Measurements from ENCODE around the gene GBGT1. TPM values are rescaled to one million over a fixed set of nuclear protein-coding genes. Genes with fewer than 3 reads are reported as not detected.
"Not testable (repeated sequence)": the region's sequence is repeated elsewhere in the genome, so short reads cannot be mapped to it uniquely, and the experiment has no call there.

The GBGT1 gene
- total RNA-seq, result 25.1 TPM
- long read RNA-seq, transcript GBGT1-203 (7 exons, 1,985 nt), result major isoform, 32 of 57 reads
- long read RNA-seq, transcript GBGT1-204 (7 exons, 1,935 nt), result minor isoform, 5 of 57 reads
- long read RNA-seq, partial matches to known transcripts, result 4 of 57 reads
- long read RNA-seq, other reads (novel, unspliced or antisense), result 15 of 57 reads

- DNase-seq (ENCODE audit: low spot score), result no peak
Observed at GRCh38 chr9:133163504-133164172, at the start of gene GBGT1. Gene GBGT1, minus strand, starts transcription at chr9:133163914. Its CDS starts 1,502 bp downstream, at chr9:133162412.

GRCh38 chr9:133210609-133211008, 46.9 kb upstream of the GBGT1 start:
- peak; percentile 71 for DNase-seq (ENCODE audit: low spot score)

- DNase-seq (ENCODE audit: low spot score), result no peak
Observed at GRCh38 chr9:133210202-133210532, 46.5 kb upstream of the GBGT1 start.

- peak; percentile 80 for DNase-seq (ENCODE audit: low spot score)
Observed at GRCh38 chr9:133209327-133210201, 45.9 kb upstream of the GBGT1 start.

GRCh38 chr9:133208880-133209300, 45.2 kb upstream of the GBGT1 start, which contains the start of gene OBP2B:
Gene OBP2B, minus strand, starts transcription at chr9:133209250. Its CDS starts 51 bp downstream, at chr9:133209199.
- DNase-seq (ENCODE audit: low spot score), result not testable (repeated sequence)

GRCh38 chr9:133208171-133208879, 44.6 kb upstream of the GBGT1 start:
- DNase-seq (ENCODE audit: low spot score), result peak; percentile 60

GRCh38 chr9:133207540-133208170, 43.9 kb upstream of the GBGT1 start:
- peak; percentile 59 for DNase-seq (ENCODE audit: low spot score)

- peak; percentile 68 for DNase-seq (ENCODE audit: low spot score)
Observed at GRCh38 chr9:133207021-133207531, 43.4 kb upstream of the GBGT1 start.

GRCh38 chr9:133205996-133206931, 42.5 kb upstream of the GBGT1 start:
- peak; percentile 81 for DNase-seq (ENCODE audit: low spot score)

GRCh38 chr9:133205481-133205887, 41.8 kb upstream of the GBGT1 start:
- peak; percentile 74 for DNase-seq (ENCODE audit: low spot score)

- DNase-seq (ENCODE audit: low spot score), result peak; percentile 74
Observed at GRCh38 chr9:133204993-133205336, 41.3 kb upstream of the GBGT1 start.

- peak; percentile 77 for DNase-seq (ENCODE audit: low spot score)
Observed at GRCh38 chr9:133204335-133204992, 40.8 kb upstream of the GBGT1 start.

GRCh38 chr9:133203506-133204075, 39.9 kb upstream of the GBGT1 start:
- DNase-seq (ENCODE audit: low spot score), result peak; percentile 74

- peak; percentile 76 for DNase-seq (ENCODE audit: low spot score)
Observed at GRCh38 chr9:133202688-133203453, 39.2 kb upstream of the GBGT1 start.

GRCh38 chr9:133202145-133202513, 38.4 kb upstream of the GBGT1 start:
- DNase-seq (ENCODE audit: low spot score), result peak; percentile 73

GRCh38 chr9:133201424-133202144, 37.9 kb upstream of the GBGT1 start:
- peak; percentile 77 for DNase-seq (ENCODE audit: low spot score)

GRCh38 chr9:133200631-133201030, 36.9 kb upstream of the GBGT1 start:
- peak; percentile 65 for DNase-seq (ENCODE audit: low spot score)

Measured in mesenteric fat pad (tissue), 1 donor.